ENCODE measurements around the gene ZNF277. TPM values are rescaled to one million over a fixed set of nuclear protein-coding genes. Genes with fewer than 3 reads are reported as not detected.

The ZNF277 gene
- total RNA-seq, 3 donors from 2014 or later: 16.8 to 26.9 (median 22.0) TPM

DNA sequence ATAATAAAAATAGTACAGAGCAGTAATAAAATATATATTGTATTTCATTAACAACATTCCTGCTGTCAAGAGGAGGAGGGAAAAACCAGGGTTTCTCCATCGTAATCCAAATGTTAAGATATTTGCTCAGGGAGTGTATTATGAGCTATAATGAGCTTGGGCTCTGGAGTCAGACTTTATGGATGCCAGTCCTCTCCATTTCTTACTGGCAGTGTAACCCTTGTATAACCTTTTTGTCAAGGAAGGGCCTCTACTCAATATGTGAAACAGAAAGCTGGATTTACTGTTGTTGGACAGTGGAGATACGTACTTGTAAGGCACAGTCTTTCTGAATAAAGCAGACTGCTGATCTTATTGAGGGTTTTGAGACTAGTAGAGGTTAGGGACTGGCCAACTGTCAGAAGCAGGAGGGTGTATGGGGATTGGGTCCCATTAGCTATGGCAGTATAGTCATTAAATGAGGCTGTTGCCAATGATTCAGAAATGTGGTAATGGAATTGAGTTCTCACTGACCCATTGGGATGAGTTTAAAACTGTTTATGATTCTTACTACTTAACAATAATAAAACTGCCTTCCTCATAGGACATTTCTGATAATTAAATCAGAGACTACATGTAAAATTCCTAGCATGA is 56.5 kb downstream of the ZNF277 start:
- Histone ChIP-seq H3K9me3 (no peaks in the 10 kb centered on the region), H3K4me1 (ENCODE audit: low read depth) (peaks cover 6% of the 10 kb centered on the region), H3K36me3 (ENCODE audit: low read depth) (no peaks in the 10 kb centered on the region), H3K4me3 (no peak overlapping the region)
- intact Hi-C loops (cut with DNase I, micrococcal nuclease): no loop called here
- peak; percentile 99 for ATAC-seq
- TF ChIP-seq, protein P1, sequence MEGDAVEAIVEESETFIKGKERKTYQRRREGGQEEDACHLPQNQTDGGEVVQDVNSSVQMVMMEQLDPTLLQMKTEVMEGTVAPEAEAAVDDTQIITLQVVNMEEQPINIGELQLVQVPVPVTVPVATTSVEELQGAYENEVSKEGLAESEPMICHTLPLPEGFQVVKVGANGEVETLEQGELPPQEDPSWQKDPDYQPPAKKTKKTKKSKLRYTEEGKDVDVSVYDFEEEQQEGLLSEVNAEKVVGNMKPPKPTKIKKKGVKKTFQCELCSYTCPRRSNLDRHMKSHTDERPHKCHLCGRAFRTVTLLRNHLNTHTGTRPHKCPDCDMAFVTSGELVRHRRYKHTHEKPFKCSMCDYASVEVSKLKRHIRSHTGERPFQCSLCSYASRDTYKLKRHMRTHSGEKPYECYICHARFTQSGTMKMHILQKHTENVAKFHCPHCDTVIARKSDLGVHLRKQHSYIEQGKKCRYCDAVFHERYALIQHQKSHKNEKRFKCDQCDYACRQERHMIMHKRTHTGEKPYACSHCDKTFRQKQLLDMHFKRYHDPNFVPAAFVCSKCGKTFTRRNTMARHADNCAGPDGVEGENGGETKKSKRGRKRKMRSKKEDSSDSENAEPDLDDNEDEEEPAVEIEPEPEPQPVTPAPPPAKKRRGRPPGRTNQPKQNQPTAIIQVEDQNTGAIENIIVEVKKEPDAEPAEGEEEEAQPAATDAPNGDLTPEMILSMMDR (IDR thresholded peaks at IDR 0.05): no peak
- DNase-seq: peak in 1 of 3 donors; percentile 16

DNA sequence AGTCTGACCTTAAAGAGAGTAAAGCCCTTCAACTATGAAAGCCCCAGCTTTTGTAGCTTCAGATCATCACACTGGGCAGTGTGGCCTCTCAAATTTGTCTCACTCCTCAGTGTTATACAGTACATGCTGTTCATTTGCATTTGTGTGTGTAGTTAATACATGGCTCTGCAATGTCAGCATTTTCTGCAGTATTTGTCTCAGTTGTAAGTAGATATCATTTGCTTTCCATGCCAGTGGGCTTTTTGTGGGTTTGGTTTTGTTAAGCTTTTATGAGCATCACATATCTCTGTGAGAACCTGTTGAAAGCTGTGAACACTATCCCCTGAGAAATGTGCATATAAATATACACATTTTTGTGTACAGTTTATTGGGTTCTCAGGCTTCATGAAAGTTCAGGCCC is 57.0 kb downstream of the ZNF277 start:
- ATAC-seq: peak; percentile 22
- no peak overlapping the region for H3K4me3 ChIP-seq
- H3K4me1 ChIP-seq (ENCODE audit: low read depth): peaks cover 6% of the 10 kb centered on the region
- TF ChIP-seq, protein P1 (IDR thresholded peaks at IDR 0.05): no peak
- no peaks in the 10 kb centered on the region for H3K36me3 ChIP-seq (ENCODE audit: low read depth)
- intact Hi-C loops (cut with DNase I, micrococcal nuclease): no loop called here
- H3K9me3 ChIP-seq: no peaks in the 10 kb centered on the region
- DNase-seq: no peak

DNA sequence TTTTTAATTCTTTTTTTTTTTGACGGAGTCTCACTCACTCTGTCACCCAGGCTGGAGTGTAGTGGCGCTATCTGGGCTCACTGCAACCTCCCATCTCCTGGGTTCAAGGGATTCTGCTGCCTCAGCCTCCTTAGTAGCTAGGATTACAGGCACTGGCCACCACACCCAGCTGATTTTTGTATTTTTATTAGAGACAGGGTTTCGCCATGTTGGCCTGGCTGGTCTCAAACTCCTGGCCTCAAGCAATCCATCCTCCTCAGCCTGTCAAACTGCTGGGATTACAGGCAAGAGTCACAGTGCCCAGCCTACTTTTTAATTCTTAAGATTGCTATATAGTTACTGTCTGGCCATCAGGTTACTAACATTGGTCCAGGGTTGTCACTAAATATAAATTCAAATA is 59.6 kb downstream of the ZNF277 start:
- TF ChIP-seq, protein P1 (IDR thresholded peaks at IDR 0.05): no peak
- no peaks in the 10 kb centered on the region for H3K9me3 ChIP-seq
- H3K4me3 ChIP-seq: no peak overlapping the region
- H3K36me3 ChIP-seq (ENCODE audit: low read depth): no peaks in the 10 kb centered on the region
- DNase-seq: no peak
- intact Hi-C loops (cut with DNase I, micrococcal nuclease): no loop called here
- H3K4me1 ChIP-seq (ENCODE audit: low read depth): peaks cover 6% of the 10 kb centered on the region
- no peak for ATAC-seq

DNA sequence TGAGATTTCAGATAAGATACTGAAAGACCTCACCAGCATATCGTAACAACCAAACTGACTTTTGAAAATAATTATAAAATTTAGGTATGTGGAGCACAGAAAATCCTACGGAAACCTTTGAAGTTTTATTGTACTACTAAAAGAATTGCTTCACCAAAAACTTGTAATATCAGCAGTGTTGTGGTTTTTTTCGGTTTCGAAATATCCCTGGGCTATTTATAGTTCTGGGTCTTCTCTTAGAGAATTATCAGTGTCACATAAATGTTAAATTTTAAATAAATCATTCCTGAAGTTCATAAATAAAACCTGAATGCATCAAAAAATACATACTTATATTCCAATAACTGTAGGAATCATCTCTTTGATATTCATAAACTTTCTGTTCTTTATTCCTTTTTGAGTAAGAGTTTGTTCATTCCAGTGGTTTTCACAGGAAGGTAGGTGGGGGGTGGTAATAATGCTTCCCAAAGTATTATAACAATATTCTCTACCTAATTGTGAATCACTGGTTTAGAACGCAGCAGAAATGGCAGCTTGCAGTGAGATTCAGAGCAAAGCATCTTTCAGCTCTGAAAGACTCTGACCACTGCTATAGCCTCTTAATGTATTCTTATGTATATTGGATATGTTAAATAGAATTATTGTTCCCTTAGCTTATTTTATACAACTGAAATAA is 60.2 kb downstream of the ZNF277 start:
- Histone ChIP-seq H3K9me3 (no peaks in the 10 kb centered on the region), H3K4me1 (ENCODE audit: low read depth) (peaks cover 6% of the 10 kb centered on the region), H3K4me3 (no peak overlapping the region), H3K36me3 (ENCODE audit: low read depth) (no peaks in the 10 kb centered on the region)
- TF ChIP-seq, protein P1 (IDR thresholded peaks at IDR 0.05): no peak
- ATAC-seq: no peak
- intact Hi-C loops (cut with DNase I, micrococcal nuclease): no loop called here
- DNase-seq: no peak

DNA sequence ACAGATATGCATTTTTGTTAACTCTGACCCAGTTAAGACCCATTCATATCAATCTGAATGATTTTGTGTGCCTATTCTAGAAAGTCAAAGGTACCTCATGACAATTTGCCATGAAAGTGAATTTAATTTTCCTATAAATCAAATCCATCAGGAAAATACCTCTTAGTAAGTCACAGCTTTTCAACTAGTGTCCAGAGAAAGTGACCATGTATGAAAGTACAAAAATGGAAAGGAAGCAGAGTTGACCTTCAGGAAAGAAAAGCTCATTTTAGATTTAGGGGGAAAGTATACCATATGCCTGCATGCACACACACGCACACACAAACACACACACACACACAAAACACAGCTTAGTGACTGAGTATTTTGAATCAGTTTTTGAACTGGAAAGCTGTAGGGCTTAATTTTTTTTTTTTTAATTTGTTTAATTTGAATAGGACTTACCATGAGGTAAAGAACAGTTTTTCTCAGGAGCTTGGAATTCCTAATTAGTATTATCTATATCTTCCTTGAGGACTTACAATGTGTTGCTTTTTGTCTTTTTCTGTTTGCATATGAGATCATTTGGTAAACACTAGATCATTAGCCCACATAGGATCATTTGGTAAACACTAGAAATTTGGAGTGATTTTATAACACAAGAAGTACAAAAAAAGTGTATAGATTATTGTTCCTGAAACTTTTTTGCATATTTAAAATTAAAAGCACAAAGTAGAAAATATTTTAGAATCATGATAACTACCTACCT is 61.6 kb downstream of the ZNF277 start:
- TF ChIP-seq, protein P1 (IDR thresholded peaks at IDR 0.05): no peak
- DNase-seq (no peak), ATAC-seq (no peak)
- H3K4me3 ChIP-seq: no peak overlapping the region
- intact Hi-C loops (cut with DNase I, micrococcal nuclease): no loop called here
- H3K4me1 ChIP-seq (ENCODE audit: low read depth): peaks cover 4% of the 10 kb centered on the region
- H3K36me3 ChIP-seq (ENCODE audit: low read depth): no peaks in the 10 kb centered on the region
- no peaks in the 10 kb centered on the region for H3K9me3 ChIP-seq

Data from mucosa of descending colon (tissue), 3 donors.